Measurements from ENCODE around the gene C2orf72.
"Not testable (repeated sequence)": the region's sequence is repeated elsewhere in the genome, so short reads cannot be mapped to it uniquely, and the experiment has no call there.

Gene C2orf72

DNA sequence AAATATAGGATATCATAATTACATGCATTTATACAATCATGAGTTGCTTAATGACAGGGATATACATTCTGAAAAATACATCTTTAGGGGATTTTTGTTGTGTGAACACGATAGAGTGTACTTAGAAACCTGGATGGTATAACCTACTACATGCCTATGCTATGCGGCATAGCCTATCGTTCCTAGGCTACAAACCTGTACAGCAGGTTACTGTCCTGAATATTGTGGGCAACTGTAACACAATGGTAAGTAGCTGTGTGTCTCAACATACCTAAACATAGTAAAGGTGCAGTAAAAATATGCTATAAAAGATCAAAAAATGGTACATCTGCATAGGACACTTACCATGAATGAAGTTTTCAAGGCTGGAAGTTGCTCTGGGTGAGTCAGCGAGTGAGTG is 6.5 kb downstream of the C2orf72 start:
- no peak for DNase-seq (ENCODE audit: low read depth, low spot score)

DNA sequence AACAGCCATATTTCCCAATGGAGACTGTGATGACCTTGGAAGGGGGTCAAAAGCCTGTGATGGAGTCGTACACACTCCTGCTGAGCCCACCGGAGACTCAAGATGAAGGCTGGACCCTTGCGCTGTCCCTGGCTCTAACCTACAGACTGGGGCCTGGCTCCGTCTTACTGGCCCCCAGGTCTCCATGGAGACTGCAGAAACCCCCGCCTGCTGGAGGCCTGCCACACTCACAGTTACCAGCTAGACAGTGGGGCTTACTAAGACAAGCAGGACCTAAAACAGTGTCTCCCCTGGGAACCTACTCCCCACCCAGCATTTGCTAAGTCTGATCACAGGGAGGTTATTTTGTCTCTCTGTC is 9.6 kb downstream of the C2orf72 start:
- no peak for DNase-seq (ENCODE audit: low read depth, low spot score)

DNA sequence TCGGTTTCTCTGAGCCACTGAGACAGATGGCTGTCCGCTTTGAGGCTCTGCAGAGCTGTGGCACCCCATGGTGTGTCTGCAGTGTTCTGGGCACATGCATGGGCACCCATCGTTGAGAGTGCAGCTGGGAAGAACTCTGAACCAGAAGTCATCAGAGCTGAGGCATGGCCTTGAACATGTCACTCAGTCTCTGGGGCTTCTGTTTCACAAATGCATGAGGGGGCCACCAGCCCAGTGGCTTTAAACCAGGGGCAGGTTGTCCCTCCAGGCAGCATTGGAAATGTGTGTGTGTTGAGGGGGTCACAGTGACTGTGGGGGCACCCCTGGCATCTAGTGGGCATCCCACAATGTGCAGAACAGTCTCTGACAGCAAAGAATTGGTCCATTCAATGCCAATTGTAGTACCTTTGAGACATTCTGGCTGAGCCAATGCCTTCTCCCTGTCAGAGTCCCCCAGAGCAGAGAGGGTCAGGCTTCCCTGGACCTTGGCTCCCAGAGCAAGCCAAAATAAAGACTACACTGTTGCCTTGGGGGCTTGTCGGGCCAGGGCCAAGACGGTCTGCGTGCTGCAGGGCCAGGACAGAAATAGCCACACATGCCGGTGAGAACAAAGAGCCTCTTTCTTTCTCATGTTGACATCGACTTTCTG is 10.1 kb downstream of the C2orf72 start:
- no peak for DNase-seq (ENCODE audit: low read depth, low spot score)

DNA sequence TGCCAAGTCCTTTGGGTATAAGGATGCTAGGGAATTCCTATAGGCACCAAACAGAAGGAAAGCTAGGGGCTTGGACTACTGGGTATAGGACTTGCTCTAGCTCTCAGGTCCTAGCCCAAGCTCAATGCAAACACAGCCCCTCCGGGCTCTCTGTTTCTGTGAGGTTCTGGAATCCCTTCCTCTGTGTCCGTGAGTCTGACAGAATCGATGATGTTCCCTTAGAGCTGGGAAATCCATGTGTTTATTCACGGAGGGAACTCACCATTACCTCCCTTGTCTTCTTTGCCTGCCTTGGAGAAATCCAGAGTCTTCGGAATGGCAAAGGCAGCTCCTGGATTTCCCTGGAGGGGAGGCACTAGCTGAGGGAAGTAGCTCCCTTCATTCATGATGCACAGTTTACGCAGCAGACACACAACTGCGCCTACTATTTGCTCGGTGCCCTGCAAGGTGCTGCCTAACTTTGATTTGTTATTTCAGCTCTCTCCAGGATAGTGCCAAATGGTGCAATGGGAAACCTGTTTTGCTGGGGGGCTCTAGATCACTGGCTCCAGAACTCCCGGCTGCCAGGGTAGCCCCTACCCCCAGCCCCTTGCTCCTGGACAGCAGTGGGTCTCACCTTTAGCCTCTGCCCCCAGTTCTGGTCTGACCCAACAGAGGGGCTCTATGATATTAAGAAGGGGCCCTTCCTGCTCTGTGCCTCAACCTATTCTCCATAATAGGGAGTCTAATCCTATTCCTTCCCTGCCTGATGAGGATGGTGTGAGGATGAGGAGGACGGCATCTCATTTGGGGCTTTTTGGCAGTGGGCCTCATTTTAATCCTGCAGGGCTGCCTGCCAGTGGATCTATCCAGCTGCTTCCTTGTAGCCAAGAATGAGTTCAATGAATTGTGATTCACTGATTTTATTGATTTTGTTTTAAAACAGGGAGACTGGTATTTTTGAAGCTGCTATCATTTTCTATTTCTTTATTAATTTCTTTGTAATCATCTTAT is 10.9 kb downstream of the C2orf72 start:
- DNase-seq (ENCODE audit: low read depth, low spot score), result no peak

DNA sequence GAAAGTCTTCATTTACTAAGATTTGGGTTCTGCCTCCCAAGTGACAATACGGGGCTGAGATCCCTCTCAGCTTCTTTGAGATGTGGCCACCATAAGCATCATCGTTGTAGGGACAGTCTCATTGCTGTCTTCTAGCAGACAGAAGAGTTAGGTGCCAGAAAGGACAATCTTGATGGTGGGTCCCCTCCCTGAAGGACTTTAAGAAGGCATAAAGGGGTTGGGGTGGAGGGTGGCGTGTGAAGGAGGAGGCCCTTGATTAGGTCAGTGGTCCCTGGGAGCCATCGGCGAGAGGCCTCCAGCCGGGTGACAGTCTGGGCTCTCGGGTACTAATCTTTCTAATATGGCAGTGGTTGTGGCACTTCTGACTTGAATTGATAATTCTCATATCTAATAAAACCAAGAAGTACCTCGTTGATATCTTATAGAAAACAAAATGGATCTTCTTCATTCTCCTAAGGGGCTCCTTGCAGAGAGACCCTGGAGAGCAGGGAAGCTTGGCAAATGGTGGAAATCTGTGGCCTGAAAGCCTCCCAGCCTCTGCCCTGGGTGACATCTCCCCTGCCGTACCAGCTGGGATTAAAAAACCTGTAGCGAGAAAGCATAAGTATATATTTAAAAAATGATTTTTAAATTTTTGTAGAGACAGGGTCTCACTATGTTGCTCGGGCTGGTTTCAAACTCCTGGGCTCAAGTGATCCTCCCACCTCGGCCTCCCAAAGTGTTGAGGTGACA is 12.1 kb downstream of the C2orf72 start:
- DNase-seq (ENCODE audit: low read depth, low spot score), result no peak

DNA sequence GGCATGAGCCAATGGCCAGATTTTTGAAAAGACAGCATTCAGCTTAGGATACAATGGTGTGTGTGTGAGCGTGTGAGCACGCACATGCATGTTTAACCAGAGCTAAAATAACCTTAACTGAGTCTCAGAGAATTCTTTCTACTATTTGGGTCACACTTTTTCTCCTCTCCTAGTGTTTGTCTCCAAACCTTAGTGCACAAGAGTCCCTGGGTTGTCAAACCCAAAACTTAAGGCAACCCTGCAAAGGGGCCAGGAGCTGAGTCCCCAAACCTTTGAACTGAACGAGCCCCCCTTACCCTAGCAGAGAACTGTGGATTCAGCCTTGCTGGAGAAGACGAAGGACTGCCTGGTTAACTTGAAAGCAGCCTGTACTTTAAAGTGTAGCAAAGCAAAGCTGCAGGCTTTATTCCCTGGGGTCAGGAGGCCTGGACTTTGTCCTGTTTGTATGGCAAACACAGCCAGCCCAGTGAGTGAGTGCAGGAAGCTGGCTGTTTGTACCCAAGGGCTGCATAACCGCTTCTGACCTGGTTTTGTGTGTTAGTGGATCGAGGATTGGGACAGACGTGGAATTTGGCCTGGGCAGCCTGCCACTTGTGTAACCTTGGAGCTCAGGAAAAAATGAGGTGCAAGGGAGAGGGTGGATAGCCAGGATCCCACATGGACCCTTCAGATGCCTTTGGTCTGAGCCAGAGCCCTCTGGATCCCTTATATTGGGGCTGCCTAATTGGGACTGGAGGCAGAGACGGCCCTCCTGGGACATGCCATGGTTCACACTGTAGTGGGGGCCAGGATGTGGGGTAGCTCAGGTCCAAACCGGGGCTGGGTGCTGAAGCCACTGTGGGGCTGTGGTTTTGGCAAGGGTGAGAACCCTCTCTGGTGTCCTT is 12.9 kb downstream of the C2orf72 start:
- no peak for DNase-seq (ENCODE audit: low read depth, low spot score)

DNA sequence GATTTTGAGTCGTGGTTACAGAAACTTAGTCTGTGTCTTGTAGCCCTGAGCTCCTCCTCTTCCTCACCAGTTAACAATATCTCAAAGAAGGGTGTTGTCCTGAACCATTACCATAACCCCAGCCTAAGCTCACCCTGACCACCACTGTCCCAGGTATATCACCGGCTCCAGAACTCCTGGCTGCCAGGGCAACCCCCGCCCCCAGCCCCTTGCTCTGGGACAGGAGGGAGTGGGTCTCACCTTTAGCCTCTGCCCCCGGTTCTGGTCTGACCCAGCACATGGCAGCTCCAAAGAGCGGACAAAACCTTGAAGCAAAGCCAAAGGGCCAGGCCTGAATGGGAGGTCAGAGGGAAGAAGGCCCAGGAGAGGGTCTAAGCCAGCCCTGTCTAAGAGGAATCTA is 13.8 kb downstream of the C2orf72 start:
- DNase-seq (ENCODE audit: low read depth, low spot score), result no peak

DNA sequence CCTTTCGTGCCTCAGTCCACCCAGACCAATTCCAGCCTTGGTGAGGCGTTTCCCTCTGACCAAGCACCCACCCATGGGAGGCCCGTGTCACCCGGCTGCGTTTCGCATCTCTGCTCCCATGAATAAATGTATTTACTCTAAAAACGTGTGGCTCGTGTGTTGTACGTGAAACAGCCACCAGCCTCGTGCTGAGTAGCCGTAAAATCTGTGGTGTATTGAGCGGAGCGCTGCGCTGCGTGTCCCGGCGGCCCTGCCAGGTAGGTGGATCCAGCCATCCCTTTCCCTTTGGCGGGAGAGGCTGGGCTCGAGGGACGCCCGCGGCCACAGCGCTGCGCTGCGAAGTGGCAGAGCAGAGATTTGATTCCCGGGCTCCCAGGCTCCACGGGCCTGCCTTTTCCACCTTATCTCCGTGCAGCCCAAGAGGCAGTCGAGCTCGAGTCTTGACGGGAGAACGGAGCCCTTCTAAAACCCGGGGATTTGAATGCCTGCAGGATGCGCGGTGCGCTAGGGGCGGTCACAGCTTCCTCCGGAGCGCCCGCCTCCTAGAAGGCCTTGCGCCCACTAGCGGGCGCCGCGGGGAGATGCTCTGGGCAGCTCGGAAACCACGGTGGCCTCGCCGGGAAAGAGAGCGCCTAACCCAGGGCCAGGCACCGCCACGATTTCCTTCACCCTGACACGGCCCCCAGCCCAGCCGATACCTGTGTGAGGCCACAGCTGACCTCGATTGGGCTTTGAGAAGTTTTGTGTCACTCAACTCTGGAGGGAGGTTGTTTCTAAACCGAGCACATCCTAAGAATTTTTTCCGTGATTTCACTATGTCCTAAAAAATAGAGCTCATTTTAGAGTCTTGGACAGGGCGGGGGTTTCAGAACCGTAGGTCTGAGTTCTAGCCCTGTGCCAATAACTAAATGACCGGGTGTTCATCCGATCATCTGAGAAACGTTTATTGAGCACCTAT is 15.4 kb downstream of the C2orf72 start:
- peak; percentile 60 for DNase-seq (ENCODE audit: low read depth, low spot score)

DNA sequence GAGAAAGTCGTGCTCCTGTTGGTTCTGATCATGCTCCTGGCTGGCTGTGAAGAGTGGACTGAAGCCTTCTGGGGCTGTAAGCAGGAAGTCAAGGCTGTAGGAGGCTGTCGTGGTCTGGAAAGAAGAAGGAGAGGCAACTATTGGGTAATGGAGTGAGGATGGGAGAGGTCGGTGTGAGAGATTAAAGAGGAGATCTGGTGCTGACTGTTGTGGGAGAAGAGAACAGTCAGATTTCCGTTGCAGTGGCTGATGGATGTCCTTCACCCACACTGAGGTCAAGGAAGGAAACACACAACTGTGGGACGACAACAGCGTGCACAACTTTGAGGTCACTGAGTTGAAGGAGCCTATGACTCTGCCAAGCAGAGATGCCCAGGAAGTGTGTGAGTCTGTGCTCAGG is 16.5 kb downstream of the C2orf72 start:
- DNase-seq (ENCODE audit: low read depth, low spot score), result no peak

DNA sequence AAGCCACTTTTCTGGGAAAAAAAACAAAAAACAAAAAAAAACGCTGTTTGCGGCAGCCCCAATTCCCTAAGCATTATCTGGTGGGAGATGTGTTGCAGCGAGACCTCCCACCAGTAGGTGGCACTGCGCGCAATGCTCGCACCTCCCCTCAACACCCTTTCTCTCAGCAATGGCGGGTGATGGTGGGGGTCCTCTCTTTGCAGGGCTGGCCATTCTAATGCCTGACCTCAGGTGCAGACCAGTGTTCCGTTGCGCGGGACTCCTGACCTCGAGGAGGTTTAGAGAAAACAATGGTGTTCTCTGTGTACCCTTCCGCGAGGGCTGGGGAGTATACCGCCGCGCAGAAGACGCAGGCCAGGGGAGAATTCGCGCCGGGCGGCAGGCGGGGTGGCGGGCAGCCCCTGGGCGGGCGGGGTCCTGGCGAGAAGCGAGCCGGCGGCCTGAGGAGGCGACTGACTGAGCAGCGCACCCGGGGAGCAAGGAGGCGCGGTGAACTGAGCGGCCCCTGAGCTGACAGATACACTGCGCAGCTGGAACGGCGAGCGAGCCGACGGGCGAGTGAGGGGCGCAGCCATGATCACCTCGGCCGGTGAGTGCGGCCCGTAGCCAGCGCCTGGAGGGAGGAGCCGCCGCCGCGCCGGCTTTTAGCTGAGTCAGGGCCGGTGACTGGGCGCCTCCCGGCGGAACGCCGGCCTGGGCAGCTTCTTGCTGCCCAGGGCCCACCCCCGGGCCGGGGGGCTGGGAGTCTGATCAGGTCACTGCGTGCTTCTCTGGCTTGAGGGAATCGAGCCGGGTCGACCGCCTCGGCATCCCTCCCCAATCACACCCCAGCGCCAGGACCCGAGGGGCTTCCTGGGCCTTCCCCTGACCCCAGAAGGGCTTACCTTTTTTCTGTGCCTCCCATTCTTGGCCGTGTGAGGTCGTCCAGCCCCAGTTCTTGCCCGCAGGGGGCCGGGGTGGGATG is 19.4 kb downstream of the C2orf72 start, which contains the start of gene PSMD1:
Gene PSMD1 (plus strand): TSS at position 415 of the 964 bp plus-strand sequence. CDS start 159 bp downstream, at position 574.
- DNase-seq (ENCODE audit: low read depth, low spot score), result peak; percentile 75

DNA sequence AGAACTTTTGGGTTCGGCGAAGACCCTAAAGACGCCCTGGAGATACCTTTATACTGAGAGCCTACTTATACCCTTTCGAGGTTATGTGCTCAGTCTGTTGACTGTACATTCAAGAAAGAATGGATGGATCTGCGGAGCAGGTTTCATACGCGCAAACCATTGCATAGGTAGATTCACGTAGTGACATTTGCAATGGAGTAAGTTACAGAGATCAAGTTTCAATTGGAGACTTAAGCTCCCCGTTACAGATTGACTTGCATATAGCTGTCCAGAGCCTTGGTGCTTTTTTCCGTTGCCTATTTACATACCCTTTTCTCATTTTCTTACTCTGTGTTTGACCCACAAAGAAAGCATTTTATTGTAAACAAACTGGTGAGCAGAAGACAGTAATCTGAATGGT is 20.3 kb downstream of the C2orf72 start:
- DNase-seq (ENCODE audit: low read depth, low spot score), result no peak

DNA sequence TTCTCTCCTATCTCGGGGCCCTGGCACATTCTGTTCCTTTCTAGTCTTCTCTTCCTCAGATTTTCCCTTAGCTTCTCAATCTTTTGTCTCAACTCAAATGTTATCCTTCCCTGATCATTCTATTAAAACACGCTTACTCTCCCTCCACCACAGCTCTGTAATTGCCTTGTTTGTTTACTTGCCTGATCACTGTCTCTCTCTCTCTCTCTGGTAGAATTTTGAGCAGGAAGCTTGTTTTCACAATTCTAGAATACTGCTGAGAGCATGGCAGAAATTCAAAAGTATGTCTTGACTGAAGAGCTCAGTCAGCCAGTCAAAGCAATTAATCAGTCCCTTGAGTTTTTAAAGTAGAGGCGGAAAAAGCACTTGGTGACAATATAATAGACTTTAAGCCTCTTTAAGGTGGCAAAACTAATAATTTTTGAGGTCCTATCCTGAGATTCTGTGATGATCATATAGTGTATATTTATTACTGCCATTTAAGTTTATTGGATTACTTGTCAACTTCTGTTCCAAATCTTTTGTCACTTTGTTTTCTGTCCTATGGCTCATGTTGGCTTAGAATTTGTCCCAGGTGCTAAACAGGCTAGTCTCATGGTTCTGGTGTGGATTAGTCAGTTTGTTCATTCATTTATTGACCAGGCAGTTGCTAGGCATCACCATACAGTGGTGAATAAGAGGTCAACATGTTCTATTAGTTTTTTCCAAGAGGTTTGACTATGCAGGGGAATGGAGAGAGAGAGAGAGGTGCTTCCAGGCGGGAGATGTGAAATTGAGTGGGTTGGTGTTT is 21.6 kb downstream of the C2orf72 start:
- DNase-seq (ENCODE audit: low read depth, low spot score), result no peak

DNA sequence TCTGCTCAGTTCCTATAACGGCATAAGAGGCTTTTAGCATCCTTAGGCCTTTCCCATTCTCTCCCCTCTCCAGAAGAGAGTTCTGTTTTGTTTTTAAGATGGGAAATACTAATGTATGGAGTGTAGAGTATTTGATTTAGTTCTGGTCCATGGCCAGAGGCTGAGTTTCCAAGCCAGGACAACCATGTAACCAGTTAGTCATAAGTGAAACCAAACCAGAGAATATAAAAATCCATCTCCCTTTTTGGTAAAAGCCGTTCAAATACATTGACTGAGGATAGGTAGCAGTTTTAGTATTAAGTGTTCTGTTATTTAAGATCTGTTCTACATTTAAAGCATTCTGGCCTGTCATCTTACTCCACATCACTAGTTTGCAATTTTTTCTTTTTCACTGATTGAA is 22.4 kb downstream of the C2orf72 start:
- no peak for DNase-seq (ENCODE audit: low read depth, low spot score)

DNA sequence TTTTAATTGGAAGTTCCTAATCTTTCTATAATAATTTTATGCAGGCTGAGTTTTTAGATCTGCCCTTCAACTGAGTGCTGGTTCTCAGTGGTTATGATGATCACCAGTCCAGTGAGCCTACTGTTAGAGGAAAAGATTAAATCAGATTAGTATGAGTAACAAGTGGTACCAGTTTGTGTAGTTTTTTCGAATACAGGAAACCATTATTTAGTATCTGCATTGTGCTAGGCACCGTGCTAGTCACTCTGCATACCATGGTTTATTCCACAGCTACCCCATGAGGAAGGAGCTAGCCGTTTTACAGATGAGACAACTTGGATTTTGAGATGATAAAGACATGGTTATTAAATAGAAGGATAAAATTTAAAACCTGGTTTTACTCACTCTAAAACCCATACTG is 25.5 kb downstream of the C2orf72 start:
- no peak for DNase-seq (ENCODE audit: low read depth, low spot score)

DNA sequence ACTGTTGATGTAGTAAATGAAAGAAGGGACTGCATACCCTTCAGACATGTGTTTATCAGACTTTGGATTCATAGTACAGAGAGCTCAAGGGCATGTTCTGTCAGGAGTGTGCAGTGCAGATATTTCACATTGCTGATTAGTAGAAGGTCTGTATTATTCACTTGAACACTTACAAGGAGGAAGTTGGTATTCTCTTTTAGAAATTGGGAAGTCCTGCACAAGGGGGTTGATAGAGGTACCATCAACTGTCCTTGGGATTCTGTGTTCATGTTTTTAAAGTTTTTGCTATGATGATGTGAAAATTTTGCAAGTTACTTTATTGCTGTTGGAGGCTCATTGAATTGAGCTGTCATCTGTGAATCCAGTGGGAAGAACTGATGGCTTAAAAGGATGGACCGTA is 26.0 kb downstream of the C2orf72 start:
- no peak for DNase-seq (ENCODE audit: low read depth, low spot score)

DNA sequence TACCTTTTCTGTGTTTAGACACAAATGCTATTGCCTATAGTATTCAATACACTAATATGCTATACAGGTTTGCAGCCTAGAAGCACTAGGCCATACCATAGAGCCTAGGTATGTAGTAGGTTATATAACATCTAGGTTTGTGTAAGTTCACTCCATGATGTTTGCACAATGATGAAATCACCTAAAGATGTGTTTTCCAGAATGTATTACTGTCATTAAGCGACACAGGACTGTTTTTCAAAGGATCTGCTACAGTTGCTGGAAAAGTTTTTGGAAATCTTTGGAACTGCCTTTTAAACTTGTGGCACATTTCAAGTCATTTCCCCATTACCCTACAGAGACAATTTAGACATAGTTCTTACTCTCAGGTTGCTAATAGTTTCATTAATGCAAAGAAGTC is 28.6 kb downstream of the C2orf72 start:
- no peak for DNase-seq (ENCODE audit: low read depth, low spot score)

DNA sequence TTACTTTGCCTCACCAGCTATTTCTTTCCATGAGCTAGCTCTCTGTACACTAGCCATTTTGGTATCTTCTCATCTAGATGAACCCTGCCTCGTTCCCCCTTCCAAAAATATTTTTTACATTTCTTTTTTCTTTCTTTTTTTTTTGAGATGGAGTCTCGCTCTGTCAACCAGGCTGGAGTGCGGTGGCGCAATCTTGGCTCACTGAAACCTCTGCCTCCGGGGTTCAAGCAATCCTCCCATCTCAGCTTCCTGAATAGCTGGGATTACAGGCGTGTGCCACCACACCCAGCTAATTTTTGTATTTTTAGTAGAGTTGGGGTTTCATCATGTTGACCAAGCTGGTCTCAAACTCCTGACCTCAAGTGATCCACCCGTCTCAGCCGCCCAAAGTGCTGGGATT is 30.2 kb downstream of the C2orf72 start:
- DNase-seq (ENCODE audit: low read depth, low spot score), result not testable (repeated sequence)

Data from iPS DF 19.7 (cell line).